ENCODE measurements around the gene LGR4. TPM values are rescaled to one million over a fixed set of nuclear protein-coding genes. Genes with fewer than 3 reads are reported as not detected.

The LGR4 gene
- total and polyA plus RNA-seq, 12 donors = 7.3 to 90.4 (median 38.6) TPM

DNA sequence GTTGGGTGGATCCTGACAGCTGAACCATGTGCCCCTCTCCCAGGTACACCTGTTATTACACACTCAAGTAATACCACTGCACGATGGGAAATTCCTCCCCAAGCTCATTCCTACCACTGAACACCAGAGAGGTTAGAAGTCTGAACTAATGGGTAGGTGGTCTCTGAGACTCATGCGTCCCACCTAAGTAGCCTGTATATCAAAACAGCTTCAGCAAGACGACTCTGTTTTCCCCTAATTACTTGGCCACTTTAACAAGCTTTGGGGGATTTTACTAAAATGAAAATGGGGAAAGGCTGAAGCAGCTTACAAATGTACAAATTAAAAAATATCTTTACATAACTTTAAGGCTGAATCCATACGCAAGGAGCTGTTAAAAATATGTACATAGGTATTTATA lies 29.4 kb downstream of the LGR4 start:
- Histone ChIP-seq H3K9me3 (replicated peaks in 1 of 3) (no peaks in the 10 kb centered on the region), H3K27me3 (no peaks in the 10 kb centered on the region), H3K36me3 (replicated peaks in 1 of 2) (no peaks in the 10 kb centered on the region), H3K4me3 (no peak overlapping the region), H3K4me1 (replicated peaks in 1 of 2) (peaks cover 0 to 3% of the 10 kb centered on the region in 2 donors), H3K27ac (no peak overlapping the region)
- intact Hi-C loops (cut with DNase I) = no loop called here
- no peak for TF ChIP-seq POLR2A (IDR thresholded peaks at IDR 0.05)
- TF ChIP-seq, protein P1, sequence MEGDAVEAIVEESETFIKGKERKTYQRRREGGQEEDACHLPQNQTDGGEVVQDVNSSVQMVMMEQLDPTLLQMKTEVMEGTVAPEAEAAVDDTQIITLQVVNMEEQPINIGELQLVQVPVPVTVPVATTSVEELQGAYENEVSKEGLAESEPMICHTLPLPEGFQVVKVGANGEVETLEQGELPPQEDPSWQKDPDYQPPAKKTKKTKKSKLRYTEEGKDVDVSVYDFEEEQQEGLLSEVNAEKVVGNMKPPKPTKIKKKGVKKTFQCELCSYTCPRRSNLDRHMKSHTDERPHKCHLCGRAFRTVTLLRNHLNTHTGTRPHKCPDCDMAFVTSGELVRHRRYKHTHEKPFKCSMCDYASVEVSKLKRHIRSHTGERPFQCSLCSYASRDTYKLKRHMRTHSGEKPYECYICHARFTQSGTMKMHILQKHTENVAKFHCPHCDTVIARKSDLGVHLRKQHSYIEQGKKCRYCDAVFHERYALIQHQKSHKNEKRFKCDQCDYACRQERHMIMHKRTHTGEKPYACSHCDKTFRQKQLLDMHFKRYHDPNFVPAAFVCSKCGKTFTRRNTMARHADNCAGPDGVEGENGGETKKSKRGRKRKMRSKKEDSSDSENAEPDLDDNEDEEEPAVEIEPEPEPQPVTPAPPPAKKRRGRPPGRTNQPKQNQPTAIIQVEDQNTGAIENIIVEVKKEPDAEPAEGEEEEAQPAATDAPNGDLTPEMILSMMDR (IDR thresholded peaks at IDR 0.05) = no peak
- no peak for DNase-seq
- WGBS, 4 donors = 73 to 91% (median 89%) methylated on average over 4 of the region's 4 CpGs

DNA sequence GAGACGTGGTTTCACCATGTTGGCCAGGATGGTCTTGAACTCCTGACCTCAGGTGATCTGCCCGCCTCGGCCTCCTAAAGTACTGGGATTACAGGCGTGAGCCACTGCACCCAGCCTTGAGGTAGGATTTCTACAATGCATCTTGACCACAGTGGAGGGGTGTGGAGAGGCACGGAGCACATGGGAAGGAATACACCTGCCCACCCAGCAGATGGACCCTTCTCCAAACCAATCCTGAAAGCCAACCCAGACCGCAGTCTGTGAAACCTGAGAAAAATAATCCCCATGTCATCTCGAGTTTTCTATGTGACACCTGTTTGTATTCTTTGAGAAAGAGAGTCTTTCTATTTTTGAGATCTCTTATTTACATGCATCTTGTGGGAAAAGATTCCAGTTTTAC lies 32.5 kb downstream of the LGR4 start:
- intact Hi-C loops (cut with DNase I) = no loop called here
- DNase-seq = no peak
- no peak overlapping the region for H3K27ac ChIP-seq
- H3K9me3 ChIP-seq (replicated peaks in 1 of 3) = no peaks in the 10 kb centered on the region
- no peak overlapping the region for H3K4me3 ChIP-seq
- H3K4me1 ChIP-seq (replicated peaks in 1 of 2) = peaks cover 0 to 7% of the 10 kb centered on the region in 2 donors
- no peak for TF ChIP-seq POLR2A (IDR thresholded peaks at IDR 0.05)
- TF ChIP-seq, protein P1 (IDR thresholded peaks at IDR 0.05) = no peak
- H3K27me3 ChIP-seq = no peaks in the 10 kb centered on the region
- no peaks in the 10 kb centered on the region for H3K36me3 ChIP-seq (replicated peaks in 1 of 2)
- WGBS, 4 donors = 90 to 94% (median 92%) methylated on average over 7 of the region's 7 CpGs

DNA sequence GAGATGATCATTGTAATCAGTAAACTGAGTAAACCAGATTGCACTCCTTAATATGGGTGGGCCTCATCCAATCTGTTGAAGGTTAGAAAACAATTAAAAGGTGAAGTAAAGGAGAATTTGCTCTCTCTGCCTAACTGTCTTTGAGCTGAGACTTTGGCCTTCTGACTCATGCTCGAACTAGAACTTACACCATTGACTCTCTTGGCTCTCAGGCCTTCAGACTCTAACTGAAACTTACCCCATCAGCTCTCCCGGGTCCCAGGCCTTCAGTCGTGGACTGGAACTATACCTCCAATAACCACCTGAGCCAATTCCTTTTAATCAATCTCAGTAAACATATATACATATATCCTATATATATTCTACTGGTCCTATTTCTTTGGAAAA lies 34.0 kb downstream of the LGR4 start:
- WGBS, 4 donors = 78 to 85% (median 82%) methylated on average over 3 of the region's 3 CpGs
- Histone ChIP-seq H3K27me3 (no peaks in the 10 kb centered on the region), H3K9me3 (replicated peaks in 1 of 3) (no peaks in the 10 kb centered on the region), H3K4me3 (no peak overlapping the region), H3K4me1 (replicated peaks in 1 of 2) (peaks cover 0 to 7% of the 10 kb centered on the region in 2 donors), H3K27ac (no peak overlapping the region), H3K36me3 (replicated peaks in 1 of 2) (no peaks in the 10 kb centered on the region)
- intact Hi-C loops (cut with DNase I) = no loop called here
- no peak for DNase-seq
- TF ChIP-seq POLR2A (IDR thresholded peaks at IDR 0.05) = no peak
- TF ChIP-seq, protein P1 (IDR thresholded peaks at IDR 0.05) = no peak

GRCh38 chr11:27437829-27438594 lies 34.6 kb downstream of the LGR4 start:
- TF ChIP-seq, protein P1 (IDR thresholded peaks at IDR 0.05) = no peak
- no peak for TF ChIP-seq POLR2A (IDR thresholded peaks at IDR 0.05)
- DNase-seq = peak in 1 of 7 donors; percentile 18
- H3K27ac ChIP-seq = no peak overlapping the region
- H3K4me1 ChIP-seq (replicated peaks in 1 of 2) = peaks cover 0 to 7% of the 10 kb centered on the region in 2 donors
- H3K4me3 ChIP-seq = no peak overlapping the region
- H3K9me3 ChIP-seq (replicated peaks in 1 of 3) = no peaks in the 10 kb centered on the region
- H3K36me3 ChIP-seq (replicated peaks in 1 of 2) = no peaks in the 10 kb centered on the region
- intact Hi-C loops (cut with DNase I) = no loop called here
- no peaks in the 10 kb centered on the region for H3K27me3 ChIP-seq
- WGBS, 4 donors = 76 to 86% (median 77%) methylated on average over 5 of the region's 5 CpGs
